Psoas muscle (tissue), 8 donors: ENCODE measurements around the gene PRKACA. TPM values are rescaled to one million over a fixed set of nuclear protein-coding genes. Genes with fewer than 3 reads are reported as not detected.

Experiments used
- ATAC-seq, 4 donors: fragments of 200-7000 bp; cut with Tn5 transposase; one replicate each; pipeline ENCODE4 v1.9.1; 2020; ENCODE audit warnings: moderate library complexity in 3 of 4, mild to moderate bottlenecking in 2 of 4
- DNase-seq, 2 donors: peaks; one replicate each; pipeline ENCODE4 v3.0.0-alpha.2; 2020
- H3K27ac ChIP-seq: fragments of 200-600 bp; one replicate; pipeline ENCODE4 v1.8.0; 2022
- H3K27me3 ChIP-seq, 3 donors: fragments of 200-600 bp in 1 of 3; one replicate each; pipeline versions ENCODE4 v1.6.1 to v1.8.0; 2013 to 2022; ENCODE audit warnings: low read length in 2 of 3, mild to moderate bottlenecking in 2 of 3, moderate library complexity in 1 of 3; ENCODE audit not compliant: insufficient read depth in 3 of 3
- H3K36me3 ChIP-seq, 2 donors: fragments of 200-600 bp in 1 of 2; one replicate each; pipeline versions ENCODE4 v1.6.1 to v1.8.0; 2013 to 2022; ENCODE audit warnings: low read depth in 1 of 2, mild to moderate bottlenecking in 1 of 2, moderate library complexity in 1 of 2; ENCODE audit not compliant: insufficient read depth in 1 of 2
- H3K4me1 ChIP-seq: fragments of 200-600 bp; one replicate; pipeline ENCODE4 v1.8.0; 2022
- H3K4me3 ChIP-seq: fragments of 200-600 bp; one replicate; pipeline ENCODE4 v1.8.0; 2022; ENCODE audit warnings: mild to moderate bottlenecking
- H3K9me3 ChIP-seq: fragments of 200-600 bp; one replicate; pipeline ENCODE4 v1.8.0; 2022
- CTCF ChIP-seq: fragments of 200-600 bp; IDR thresholded peaks from one replicate; pipeline ENCODE4 v1.8.0; 2022; ENCODE audit warnings: antibody characterized with exemption
- WGBS, 3 donors: extraction: QIAGEN DNeasy Blood & Tissue Kit; methylation state at CpG; one replicate each; pipeline versions ENCODE4 v1.1.6 to v1.1.7; 2013; 5-methylcytosine and 5-hydroxymethylcytosine counted together
- intact Hi-C, 2 donors: fragments of 100-400 bp; cut with DNase I; formaldehyde crosslinking; loops; one replicate each; pipeline versions ENCODE4 v1.11.0 to v1.14.2; 2022
- polyA plus RNA-seq, 3 donors: library from polyadenylated mRNA; stranded (reverse); fragments of 200-250 nt; gene quantifications; one replicate each; pipeline ENCODE4 v1.2.3, GENCODE V29; 2013
- total RNA-seq, 4 donors: library from RNA; stranded (reverse); fragmentation: NEBNext Ultra II Directional in 2 of 4; extraction: Animal tissue kit (Norgen Biotek cat#: 25700) in 2 of 4; gene quantifications; one replicate each; pipeline versions ENCODE4 v1.2.1 to v1.2.4, GENCODE V29; 2021 to 2023
- donor health status: healthy with polysubstance abuse.
- donor health status: DM: no; HTN: no; CAD: no; lungs with moderate emphysema.
- donor health status: Bipolar disorder and iron deficiency.
- donor health status: healthy.
- donor health status: DM: yes; HTN: yes; CAD: no.
- donor health status: DM: no; HTN: no; CAD: no.
- donor health status: DM: no; HTN: no; CAD: no.
- donor health status: DM: yes; HTN: yes; CAD: no.

The PRKACA gene
- total and polyA plus RNA-seq, 7 donors = 99.3 to 509 (median 209) TPM

GRCh38 chr19:14138576-14139265 is 21.2 kb upstream of the PRKACA start:
- intact Hi-C loops = loop anchor here in 1 of 2 donors (5.0 kb wide), 1 partner anchor 261 kb away; the partner anchor contains the start of gene NANOS3
- Histone ChIP-seq H3K4me3 (no peak overlapping the region), H3K9me3 (no peaks in the 10 kb centered on the region), H3K27ac (peak overlapping the region; percentile 98), H3K4me1 (peaks cover 25% of the 10 kb centered on the region), H3K27me3 (no peaks in the 10 kb centered on the region), H3K36me3 (no peaks in the 10 kb centered on the region)
- no peak for TF ChIP-seq CTCF
- ATAC-seq (no peak), DNase-seq (no peak)
- WGBS, 3 donors = 59 to 76% (median 61%) methylated on average over 9 of the region's 9 CpGs

- intact Hi-C loops = loop anchor here in 1 of 2 donors (1.0 to 5.0 kb wide), 3 partner anchors 22 to 259 kb away; partner anchors contain the start of gene NANOS3
- WGBS, 3 donors = 0% methylated on average over 68 to 78 of the region's 78 CpGs
Observed at GRCh38 chr19:14136509-14137281, 19.1 kb upstream of the PRKACA start, which contains the start of gene ASF1B. TSS of gene ASF1B (minus strand) at chr19:14136589. CDS start at chr19:14136456, 133 bp downstream.

GRCh38 chr19:14135985-14136508 is 18.5 kb upstream of the PRKACA start:
- WGBS, 3 donors = 0 to 1% (median 0%) methylated on average over 27 to 38 of the region's 38 CpGs
- peak in 1 of 2 donors; percentile 66 for DNase-seq
- Histone ChIP-seq H3K4me1 (peaks cover 25% of the 10 kb centered on the region), H3K36me3 (no peaks in the 10 kb centered on the region), H3K27me3 (no peaks in the 10 kb centered on the region), H3K9me3 (no peaks in the 10 kb centered on the region), H3K4me3 (peak overlapping the region; percentile 79), H3K27ac (peak overlapping the region; percentile 98)
- intact Hi-C loops = loop anchor here in 1 of 2 donors (1.0 to 5.0 kb wide), 4 partner anchors 21 to 259 kb away; partner anchors contain the start of genes MISP3 and NANOS3
- no peak for ATAC-seq
- TF ChIP-seq CTCF = no peak

More at GRCh38 chr19:14136509-14137281, 19.1 kb upstream of the PRKACA start, which contains the start of gene ASF1B:
- no peaks in the 10 kb centered on the region for H3K27me3 ChIP-seq
- peak; percentile 80 for TF ChIP-seq CTCF
- H3K27ac ChIP-seq = peak within 1 kb of the TSS; percentile 98
- H3K36me3 ChIP-seq = no peaks in the 10 kb centered on the region
- ATAC-seq (peak; percentile 85 to 89 (median 87)), DNase-seq (peak; percentile 99 to 100)
- peaks cover 25% of the 10 kb centered on the region for H3K4me1 ChIP-seq
- H3K9me3 ChIP-seq = no peaks in the 10 kb centered on the region
- peak within 1 kb of the TSS; percentile 79 for H3K4me3 ChIP-seq

GRCh38 chr19:14135355-14135754 is 17.8 kb upstream of the PRKACA start:
- H3K4me3 ChIP-seq = no peak overlapping the region
- H3K27me3 ChIP-seq = no peaks in the 10 kb centered on the region
- WGBS, 3 donors = 38 to 51% (median 40%) methylated on average over 6 of the region's 6 CpGs
- H3K4me1 ChIP-seq = peaks cover 29% of the 10 kb centered on the region
- intact Hi-C loops = loop anchor here in 1 of 2 donors (2.0 to 5.0 kb wide), 2 partner anchors 63 to 258 kb away; partner anchors contain the start of genes MISP3 and NANOS3
- DNase-seq (no peak), ATAC-seq (no peak)
- H3K36me3 ChIP-seq = no peaks in the 10 kb centered on the region
- H3K9me3 ChIP-seq = no peaks in the 10 kb centered on the region
- no peak for TF ChIP-seq CTCF
- no peak overlapping the region for H3K27ac ChIP-seq
